ENCODE measurements around the gene ANGPTL7.

- no peak for TF ChIP-seq CTCF (IDR thresholded peaks at IDR 0.05)
- no peak for TF ChIP-seq POLR2A (IDR thresholded peaks at IDR 0.05)
Measured at GRCh38 chr1:11182884-11183283, 6.3 kb upstream of the ANGPTL7 start.

Measured in vagina (tissue), 2 donors.